GM18499 (cell line): ENCODE data around the gene TOR4A.

Source experiments
- ATAC-seq: cut with Tn5 transposase; IDR thresholded peaks from one replicate; pipeline ENCODE4 v1.9.1; 2021; ENCODE audit warnings: moderate number of reproducible peaks; ENCODE audit not compliant: insufficient read depth, unreplicated experiment

TOR4A gene

DNA sequence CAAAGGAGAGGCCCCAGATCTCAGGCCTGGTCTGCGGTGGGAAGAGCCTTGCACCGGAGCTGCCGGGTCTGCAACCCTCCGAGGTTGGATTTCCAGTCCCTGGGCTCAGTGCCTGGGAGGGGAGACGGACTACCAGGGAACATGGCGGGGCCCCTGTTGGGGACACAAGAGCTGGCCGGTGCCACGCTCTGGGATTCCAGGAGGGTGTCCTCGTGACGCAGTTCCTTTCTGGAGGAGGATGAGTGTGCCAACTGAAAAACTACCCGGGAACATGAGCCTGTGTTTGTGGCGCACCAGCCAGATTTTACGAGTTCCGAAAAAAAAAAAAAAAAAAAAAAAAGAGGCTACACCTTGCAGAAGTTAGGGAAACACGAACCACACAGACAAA, 15.6 kb downstream of the TOR4A start:
- ATAC-seq, result no peak

DNA sequence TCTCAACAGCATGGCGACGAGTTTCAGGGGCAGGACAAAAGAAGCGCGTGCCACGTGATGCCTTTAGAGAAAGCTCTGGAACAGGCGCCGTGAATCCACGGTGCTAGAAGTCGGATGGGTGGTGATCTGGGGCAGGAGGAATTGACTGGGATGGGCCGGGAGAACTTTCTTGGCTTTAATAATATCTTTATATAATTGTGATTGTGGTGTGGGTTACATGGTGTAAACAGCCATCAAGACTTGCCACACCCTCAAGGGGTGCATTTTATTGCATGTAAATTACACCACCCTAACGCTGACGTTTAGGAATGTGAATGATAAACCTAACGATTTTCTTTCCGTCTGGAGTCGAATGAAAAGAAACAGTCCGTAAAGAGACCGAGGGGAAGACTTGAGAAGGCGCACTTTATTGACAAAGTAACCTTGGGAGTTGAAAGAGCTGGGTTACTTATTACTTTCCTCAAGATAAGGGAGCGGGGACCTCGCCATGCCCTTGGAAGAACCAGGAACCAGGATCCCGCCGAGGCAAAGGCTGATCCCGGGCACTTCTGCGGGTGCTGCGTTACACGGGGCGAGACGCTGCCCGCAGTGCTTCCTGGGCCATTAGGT, 16.1 kb downstream of the TOR4A start:
- no peak for ATAC-seq

DNA sequence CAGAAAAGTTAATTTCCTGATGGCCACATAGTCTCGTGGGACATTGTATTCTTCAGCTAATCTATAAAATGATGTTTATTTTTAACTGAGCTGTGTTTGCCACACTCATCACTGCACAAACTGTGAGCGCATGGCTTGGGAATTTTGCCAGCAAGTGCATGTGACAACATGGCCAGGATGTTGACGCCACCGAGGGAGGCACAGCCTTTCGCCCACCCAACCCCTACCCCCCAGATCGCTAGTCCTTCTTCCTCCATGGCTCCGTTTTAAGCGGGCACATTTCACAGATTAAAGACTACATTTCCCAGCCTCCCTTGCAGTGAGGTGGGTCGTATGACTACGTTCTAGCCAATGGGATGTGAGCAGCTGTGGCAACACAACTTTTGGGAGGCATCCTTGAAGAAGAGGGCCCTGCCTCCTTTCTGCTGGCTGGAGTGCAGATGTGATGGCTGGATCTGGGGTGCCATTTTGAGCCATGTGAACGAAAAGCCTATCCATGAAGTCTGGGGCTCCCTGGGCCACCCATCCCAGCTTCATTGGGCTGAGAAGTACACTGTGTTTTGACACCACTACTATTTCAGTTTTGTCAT, 16.7 kb downstream of the TOR4A start:
- no peak for ATAC-seq

DNA sequence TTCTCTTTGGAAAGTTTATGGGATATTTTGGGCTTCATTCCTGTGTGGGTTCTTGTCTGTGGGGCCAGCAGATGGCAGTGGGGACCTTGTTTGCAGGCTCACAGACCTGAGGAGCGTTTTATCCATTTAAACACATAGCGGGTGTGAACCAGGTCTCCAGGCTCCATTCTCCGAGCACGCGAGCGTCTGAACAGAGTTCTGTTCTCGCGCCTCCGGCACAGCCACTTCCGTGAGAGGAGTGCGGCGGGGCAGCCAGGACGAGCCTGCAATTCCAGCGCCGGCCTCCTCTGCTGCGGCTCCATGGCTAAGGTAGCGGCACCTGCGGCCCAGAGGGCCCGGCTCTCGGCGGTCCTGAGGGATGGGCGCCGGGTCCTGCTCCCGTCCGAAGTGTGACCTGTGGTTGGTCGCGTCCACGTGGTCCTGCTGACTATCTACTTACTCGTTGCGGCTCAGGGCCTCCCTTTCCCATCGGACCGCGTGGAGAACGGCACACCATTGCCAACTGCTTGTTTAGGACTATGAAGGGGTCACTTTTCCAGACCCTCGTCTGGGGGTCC, 17.2 kb downstream of the TOR4A start:
- ATAC-seq, result no peak

DNA sequence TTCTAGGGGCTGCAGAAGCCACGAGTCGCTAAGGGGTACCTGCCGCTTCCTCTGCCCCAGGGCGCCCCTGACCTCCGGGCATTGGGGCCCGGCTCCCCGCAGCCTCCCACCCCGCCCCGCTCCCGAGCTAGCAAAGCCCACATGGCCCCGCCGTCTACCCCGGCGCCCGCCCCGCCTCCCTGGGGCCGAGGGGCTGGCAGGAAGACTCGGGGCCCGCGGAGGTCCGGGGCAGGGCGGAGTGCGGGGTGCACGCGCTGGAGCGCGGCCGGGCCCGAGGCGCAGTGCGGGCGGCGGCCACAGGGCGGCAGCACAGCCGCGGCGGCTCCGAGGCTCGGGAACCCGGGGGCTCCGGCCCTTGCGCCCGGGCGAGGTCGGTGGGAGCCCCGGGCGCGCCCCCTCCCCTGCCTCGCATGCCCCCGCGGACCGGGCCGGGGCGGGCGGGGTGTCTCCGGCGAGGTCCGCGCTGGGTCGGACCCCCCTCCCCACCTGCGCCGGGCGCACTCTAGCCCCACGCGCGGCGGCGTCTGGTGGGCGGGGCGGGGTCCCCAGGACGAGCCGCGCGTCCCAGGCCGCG, 17.8 kb downstream of the TOR4A start:
- ATAC-seq, result no peak

DNA sequence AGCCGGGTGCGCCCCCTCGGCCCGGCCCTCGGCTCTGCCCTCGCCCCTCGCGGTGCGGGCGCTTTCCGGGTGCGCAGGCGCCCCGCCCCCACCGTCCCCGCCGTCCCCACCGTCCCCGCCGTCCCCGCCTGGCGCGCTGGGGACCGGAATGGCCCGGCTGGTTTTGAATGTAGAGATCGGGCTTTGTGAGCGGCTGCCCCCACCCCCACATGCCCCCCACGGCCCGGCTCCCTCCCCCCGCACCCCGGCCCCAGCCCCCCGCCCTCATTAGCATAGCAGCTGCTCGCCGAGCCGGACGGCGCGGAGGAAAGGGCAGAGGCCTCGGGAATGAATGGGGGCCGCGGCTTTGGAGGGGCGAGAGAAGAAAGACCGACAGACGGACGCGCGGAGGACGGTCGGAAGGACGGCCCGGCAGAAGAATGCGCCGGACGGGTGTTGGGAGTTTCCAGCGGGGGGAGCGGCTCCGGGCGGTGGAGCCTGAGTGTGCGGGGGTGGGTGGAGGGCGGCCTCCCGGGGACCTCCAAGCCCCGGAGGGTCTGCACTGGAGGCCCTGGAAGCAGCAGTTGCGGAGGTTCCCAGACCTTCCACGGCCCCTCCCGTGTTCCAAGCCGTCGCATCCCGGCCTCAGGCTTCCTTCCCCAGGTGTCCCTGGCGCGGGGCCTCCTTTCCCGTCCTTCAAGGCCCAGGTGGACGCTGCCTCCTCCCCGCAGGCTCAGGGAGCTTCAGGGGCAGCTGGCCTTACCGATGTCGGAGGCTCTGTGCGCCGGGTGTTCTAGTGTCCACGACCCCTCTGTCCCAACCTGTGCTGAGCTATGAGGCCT, 18.5 kb downstream of the TOR4A start:
- ATAC-seq, result no peak

DNA sequence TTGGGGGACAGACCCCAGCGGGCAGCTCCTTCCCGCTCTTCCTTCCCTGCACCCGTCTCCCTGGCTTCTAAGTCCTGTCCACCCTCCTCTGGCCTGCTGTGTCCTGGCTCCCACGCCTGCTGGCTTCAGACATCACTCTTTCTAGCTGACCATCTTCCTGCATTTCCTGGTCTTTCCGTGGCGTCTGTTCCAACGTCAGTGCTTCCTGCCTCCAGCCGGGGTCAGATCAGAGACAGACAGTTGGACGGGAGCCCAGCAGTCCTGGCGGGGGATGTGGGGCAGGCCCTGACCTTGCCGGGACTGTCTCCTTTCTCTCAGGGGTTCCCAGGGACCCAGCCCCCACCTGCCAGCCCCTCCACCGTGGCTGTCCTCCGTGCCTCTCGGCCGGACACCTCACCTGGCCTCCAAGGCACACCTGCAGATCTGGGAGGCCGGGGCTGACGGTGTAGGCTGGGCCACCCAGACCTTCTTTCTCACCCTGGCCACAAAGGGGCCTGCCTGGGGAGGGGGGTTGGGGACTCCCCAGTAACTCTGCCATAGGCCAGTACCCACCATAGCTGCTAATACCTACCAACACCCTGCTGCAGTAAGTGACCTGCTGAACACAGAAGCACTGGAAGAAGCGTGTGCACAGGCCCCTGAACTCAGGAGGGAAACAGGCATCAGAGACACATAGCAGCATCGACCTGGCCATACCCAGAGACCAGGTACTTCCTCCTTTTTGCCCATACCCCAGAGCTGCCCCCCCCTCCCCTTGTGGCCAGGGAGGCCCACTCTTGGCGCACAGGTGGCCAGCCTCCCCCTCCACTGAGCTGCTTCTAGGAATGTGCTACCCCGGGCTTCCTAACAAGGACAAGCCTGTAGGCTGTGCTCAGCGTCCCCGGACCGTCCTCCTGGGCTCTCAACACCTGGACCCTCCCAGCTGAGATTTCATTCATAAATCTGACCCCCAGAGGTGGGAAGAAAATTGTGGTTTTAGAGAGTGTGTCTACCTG, 19.4 kb downstream of the TOR4A start:
- ATAC-seq, result no peak

DNA sequence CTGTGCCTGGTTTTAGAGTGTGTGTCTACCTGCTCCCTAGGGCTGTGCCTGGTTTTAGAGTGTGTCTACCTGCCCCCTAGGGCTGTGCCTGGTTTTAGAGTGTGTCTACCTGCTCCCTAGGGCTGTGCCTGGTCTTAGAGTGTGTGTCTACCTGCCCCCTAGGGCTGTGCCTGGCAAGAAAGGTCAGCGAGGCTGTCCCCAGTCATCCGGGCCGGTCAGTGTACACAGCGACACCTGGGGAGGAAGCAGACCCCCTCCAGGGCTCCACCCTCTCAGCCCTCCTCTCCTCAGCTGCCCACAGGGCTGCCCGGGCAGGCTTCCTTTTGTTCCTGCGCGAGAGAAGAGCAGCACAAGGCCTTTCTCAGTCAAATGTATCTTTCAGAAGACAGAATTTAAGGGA, 20.4 kb downstream of the TOR4A start:
- ATAC-seq, result no peak

DNA sequence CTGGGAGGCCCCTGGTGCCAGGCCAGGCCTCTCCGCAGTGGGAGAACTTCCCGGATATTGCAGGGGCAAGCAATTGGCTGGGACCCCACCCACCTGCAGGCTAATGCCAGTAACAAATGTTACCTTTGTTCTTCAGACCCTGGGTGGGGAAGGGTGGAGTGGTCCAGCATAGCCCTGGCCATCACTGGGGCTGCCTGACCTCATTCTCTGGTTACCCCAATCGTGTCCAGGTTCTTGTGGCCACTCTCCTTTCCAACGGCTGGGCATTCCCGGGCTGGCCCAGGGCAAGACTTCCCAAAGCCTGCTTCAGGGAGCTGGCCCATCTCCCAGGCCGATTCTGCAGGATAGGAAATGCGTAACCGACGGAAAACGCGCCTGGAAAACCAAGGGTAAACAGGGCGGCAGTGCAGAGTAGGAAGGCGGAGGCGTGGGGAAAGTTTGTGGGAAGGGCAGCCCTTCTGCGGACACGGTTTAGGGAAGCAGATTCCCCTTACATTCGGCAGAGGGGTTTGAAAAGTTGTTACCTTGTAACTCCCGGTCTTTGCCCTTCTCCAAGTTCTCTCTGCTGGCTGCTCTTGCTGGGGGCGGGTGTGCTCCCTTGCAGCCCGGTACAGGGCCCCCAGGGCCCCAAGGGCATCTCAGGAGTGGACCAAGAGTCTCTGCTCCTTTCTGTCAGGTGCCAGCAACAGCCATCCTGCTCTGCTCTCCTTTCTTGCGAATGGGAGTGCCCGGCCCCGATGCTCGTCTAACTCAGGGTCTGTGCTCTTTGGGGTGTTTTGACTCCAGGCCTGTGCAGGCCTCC, 21.1 kb downstream of the TOR4A start:
- no peak for ATAC-seq

DNA sequence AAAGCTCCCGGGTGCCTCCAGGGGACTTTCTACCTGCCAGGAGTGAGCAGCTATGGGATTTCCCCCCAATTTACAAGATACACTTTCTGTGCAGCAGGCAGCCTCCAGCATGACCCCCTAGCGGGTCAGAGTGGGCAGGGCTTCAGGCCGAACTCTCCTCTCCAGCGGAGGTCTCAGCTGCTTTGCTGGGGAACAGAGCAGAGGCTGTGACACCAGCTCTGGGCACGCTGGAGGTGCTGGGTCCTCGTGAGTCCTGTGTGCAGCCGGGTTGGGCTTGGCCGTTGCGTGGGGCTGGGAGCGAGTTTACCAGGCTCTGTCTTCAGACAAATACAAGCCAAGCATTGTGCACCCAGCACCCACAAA, 21.7 kb downstream of the TOR4A start:
- ATAC-seq, result no peak

DNA sequence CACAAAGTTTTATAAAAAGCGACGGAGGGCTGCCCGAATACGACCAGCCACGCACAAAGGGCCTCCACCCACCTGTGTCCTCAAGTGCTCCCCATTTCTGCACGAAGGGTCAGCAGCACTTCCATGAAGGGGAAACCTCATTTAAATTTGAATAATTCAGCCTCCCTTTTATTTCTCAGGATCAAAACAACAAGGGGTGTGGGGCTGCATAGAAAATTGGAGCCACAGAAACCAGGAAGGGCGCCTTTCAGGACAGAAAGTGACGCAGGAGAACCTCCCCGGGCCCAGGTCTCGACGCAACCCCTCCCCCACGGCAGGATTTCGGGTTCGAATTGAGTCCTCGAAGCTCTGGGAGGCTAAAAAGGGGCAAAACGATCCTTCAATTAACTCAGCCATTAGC, 22.4 kb downstream of the TOR4A start:
- no peak for ATAC-seq

DNA sequence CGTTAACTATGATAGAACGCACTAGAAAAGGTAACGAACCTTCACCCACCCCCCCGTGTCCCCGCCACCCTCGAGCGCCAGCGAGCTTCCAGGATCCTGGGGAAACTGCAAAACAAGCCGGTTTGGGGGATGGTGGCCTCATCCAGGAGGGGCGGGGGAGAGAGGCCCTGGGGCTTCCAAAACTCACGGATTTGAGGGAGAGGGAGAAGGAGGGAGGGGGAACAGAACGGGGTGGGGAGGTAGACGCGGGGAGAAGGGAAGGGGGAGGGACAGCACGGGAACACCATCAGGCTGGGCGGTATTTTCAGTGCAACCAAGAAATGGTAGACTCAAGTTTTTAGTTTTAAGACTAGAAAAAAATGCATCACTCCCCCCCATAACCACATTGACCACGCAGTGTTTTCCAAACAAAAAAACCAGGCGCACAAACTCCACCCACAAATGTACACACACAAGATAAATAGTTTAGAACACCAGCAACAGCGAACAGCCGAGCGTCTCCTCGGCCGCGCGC, 23.1 kb downstream of the TOR4A start:
- ATAC-seq, result no peak

DNA sequence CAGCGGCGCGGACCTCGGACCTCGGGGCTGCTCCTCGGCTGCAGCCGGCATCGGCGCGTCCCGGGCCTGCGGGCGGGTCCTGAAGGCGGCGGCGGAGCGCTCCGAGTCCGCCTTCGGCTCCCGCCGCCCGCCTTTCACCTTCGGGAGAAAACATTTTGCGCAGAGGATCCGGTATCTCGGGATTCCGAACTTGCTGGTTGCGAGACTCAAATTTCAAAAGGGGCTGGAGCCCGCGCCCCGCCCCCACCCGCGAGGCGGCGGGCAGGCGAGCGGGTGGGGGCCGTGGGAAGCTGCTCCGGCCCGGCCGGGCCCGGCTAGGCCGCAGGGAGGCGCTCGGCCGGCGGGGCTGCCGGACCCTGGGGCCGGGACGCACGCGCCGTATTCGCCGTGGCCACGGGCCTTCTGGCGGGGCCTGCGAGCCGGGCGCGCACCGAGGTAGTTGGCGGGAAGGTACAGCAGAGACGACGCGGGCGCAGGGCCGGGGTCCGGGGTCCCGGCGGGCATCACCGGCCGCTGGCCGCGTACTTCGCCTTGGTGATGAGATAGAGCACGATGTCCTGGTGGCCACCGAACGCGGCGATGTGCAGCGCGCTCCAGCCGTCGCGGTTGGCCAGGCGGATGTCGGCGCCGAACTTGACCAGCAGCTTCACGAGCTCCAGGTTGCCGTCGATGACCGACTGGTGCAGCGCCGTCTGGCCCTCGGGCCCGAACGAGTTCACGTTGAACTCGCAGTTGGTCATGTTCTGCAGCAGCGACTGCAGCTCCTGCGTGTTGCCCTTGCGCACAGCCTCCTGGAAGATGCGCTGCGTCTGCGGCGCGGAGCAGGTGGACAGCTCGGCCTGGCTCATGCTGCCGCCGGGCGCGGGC, 23.8 kb downstream of the TOR4A start:
- ATAC-seq, result no peak

DNA sequence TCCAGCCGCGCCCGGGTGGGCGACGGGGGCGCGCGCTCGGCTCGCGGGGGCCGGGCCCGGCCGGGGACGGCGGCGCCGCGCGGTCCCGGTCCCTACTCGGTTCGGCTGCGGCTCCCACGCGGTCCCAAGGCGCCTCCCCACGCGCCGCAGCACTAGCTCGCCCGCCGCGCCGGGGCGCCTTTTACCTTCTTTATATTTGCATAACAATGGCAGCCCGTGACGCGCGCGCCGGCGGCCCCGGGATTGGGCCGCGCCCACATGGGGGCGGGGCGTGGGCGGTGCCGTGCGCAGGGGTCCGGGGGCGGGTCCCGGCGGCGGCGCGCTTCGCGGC, 24.6 kb downstream of the TOR4A start, which contains the start of gene NRARP:
Gene NRARP, minus strand, starts transcription at position 154 of the 331 bp plus-strand sequence. CDS start 343 bp downstream, outside the sequence.
- peak; percentile 36 for ATAC-seq

DNA sequence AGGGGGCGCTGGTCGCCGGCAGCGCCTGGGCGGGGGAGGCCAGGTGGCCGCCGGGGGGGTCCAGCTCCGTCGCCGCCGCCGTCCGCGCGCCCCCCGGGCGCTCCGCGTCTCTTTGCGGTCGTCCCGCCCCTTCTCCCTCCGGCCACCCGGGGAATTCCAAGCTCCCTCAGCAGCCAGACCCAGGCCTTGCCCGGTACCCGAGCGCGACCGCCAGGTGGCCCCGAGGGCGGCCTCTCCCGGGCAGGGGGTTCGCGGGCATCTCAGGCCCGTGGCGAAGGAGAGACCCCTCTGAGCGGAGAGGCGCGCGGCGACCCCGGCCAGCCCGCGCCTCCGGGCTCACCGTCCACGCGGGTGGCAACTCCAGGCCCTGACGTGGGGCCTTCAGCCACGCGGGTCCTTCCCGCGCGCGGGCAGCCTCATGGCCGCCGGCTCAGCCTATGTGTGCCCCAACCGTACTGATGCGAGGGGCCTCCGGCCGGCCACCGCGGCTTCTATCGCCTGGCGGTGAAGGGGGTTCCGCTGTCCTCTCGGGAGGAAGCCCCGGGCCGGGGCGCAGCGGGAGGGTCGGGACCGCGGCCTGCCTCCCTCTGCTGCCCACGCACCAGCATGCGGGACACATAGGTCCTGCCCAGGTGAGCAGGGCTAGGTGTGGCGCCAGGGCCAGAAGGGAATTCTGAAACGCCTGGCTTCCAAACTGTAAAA, 25.1 kb downstream of the TOR4A start:
- ATAC-seq, result peak; percentile 25

DNA sequence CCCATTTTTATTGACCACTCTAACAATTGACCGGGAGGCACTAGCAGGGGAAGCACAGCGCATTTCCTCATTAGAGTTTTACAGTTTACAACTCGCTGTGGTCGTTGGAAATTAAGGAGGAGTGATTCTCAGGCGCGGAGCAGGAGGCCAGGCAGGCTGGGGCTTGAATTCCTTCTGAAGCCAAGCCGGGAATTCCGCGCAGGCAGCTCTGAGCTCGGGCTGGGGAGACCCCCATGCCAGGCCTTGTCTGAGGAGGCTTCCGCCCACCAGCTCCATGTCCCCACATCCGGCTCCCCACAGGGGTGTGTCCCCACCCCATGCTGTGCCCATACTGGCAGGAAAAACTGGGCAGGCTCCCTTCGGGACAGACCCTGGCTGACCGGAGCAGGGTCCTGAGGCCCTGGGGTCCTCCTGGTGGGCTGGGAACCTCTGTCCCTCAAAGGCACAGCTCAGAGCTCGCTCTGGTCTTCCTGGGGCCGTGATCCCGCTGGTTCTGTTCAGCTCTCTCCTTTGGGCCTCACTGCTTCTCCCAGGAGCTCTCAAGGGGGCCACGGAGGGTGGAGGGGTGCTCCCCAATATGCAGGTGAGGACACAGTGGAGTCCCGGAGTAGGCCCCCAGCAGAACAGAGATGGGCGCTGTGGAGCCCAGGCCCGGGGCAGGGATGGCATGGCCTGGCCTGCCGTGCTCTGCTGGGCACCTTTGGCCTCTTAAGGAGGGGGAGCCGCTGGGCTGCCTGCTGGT, 25.8 kb downstream of the TOR4A start:
- no peak for ATAC-seq

DNA sequence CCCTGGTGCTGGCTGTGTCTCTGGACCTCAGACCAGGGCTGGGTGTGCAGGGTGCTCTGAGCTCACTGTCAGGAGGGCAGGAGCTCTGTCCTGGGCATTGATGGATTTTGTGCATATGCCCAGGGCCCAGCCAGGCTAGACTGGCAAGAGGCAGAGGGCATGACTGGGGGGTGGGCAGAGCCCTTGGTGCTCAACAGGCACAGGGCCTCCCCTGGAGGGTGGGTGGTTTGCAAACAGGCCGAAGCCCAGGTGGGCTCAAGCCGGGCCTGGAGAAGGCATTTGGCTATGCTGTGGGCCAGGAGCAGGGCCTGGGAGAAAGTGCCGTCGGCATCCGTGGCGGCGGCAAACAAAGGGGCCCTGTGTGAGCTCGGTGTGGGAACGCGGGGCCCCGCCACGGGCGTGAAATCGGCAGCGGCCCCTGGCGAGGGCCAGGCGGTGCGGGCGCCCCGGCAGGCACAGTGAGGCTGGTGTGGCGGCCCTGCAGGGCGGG, 26.4 kb downstream of the TOR4A start:
- ATAC-seq, result no peak
